Measurements from ENCODE around the gene CYP8B1.
A peak's percentile ranks its signal among the peaks of the same experiment; 100 is the strongest.
"Not testable (repeated sequence)": the region's sequence is repeated elsewhere in the genome, so short reads cannot be mapped to it uniquely, and the experiment has no call there.

CYP8B1 gene

DNA sequence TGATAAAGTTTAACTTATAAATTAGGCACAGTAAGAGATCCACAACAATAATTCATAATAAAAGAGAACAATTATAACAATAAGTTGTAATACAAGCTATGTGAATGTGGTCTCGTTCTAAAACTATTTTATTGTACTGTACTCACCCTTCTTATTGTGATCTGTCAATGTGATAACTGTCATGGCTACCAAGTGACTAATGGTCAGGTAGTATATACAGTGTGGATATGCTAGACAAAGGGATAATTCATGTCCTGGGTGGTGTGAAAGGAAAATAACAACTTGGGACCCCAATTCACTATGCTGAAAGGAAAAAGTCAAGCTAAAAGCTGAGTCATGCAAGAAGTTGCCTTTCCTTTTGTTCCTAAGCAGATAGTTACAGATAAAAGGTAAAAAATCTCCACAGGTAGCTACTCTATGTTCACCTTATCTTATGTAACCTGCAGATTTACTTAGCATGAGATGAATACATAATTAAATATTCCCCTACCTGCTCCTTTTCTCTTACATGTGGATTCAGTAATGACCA is 10.7 kb upstream of the CYP8B1 start:
- no peak for DNase-seq (ENCODE audit: low spot score)

- no peak for DNase-seq (ENCODE audit: low spot score)
Measured at GRCh38 chr3:42884324-42884723, 8.6 kb upstream of the CYP8B1 start.

DNA sequence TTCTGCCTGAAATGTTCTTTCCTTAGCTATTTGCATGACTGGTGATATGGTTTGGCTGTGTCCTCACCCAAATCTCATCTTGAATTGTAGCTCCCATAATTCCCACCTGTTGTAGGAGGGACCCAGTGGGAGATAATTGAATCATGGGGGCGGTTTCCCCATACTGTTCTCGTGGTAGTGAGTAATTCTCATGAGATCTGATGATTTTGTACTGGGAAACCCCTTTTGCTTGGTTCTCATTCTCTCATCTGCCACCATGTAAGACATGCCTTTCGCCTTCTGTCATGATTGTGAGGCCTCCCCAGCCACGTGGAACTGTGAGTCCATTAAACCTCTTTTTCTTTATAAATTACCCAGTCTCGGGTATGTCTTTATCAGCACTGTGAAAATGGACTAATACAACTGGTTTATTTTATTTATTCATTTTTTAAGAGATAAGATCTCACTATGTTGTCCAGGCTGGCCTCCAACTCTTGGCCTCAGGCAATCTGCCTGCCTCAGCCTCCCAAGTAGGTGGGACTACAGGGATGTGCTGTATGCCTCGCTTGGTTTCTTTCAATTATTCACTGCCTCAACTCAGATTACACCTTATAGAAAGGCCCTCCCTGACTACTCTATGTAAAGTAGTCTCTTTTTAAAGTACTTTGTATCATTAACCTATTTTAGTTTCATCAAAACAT is 7.7 kb upstream of the CYP8B1 start:
- not testable (repeated sequence) for DNase-seq (ENCODE audit: low spot score)

DNA sequence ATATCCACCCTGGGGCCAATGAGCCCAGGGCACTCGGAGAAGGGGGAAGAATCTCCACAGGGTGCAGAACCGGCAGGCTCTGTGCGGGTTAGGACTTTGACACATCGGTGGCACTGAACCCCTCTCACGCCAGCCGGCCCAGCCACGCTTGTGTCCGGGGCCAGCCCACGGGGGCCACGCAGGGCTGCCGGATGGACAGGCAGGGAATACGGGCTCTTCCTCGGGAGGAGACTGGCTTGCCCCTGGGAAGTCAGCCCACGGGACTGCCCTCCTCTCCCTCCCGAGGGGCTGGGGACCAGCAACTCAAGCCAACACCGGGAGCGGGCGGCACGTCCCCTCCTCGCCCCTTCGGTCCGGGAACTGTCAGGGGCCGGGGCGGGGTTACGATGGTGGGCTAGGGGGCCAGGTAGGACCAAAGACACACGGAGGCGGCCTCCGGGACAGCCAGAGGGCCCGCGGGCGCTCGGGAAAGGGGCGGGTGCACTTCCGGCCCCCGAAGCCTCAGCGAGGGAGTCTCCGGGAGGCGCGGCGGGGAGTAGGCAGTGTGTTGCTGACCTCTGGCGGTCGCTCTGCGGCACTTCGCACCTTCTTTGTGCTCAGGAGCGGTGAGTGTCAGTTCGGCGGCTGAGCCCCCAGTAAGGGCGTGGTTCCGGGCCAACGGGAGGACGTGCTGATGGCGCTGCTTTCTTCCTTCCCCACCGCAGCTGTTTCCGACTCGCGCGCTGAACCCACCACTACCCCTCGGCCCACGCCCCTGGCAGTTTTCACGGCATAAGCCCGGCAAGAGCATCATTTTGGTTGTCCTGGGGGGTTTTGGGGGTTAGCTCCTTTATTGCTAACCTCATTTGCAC is 5.1 kb upstream of the CYP8B1 start:
- DNase-seq (ENCODE audit: low spot score): peak; percentile 87

DNA sequence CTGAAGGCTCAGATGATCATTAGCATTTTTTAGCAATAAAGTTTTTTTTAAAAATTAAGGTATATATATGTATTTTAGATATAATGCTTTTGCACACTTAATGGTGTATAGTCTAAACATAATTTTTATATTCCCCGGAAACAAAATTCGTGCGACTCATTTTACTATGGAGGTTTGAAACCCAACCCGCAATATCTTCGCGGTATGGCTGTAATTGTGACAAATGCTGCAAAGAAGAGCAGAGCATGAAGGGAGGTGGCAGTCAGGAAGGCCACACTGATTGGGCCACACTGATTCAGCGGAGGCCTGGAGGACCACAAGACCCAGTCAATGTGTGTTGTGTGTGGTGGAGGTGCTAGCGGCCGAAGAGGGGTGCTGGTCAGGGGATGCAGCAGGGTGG is 4.5 kb upstream of the CYP8B1 start:
- DNase-seq (ENCODE audit: low spot score): no peak

GRCh38 chr3:42877881-42878280 is 2.2 kb upstream of the CYP8B1 start:
- no peak for DNase-seq (ENCODE audit: low spot score)

GRCh38 chr3:42876940-42877720 is 1.5 kb upstream of the CYP8B1 start:
- no peak for DNase-seq (ENCODE audit: low spot score)

- DNase-seq (ENCODE audit: low spot score): no peak
Measured at GRCh38 chr3:42876401-42876800, 722 bp upstream of the CYP8B1 start.

GRCh38 chr3:42874749-42875148 is 930 bp downstream of the CYP8B1 start:
- no peak for DNase-seq (ENCODE audit: low spot score)

GRCh38 chr3:42873221-42873982 is 2.3 kb downstream of the CYP8B1 start:
- DNase-seq (ENCODE audit: low spot score): no peak

- DNase-seq (ENCODE audit: low spot score): no peak
Measured at GRCh38 chr3:42872718-42873117, 3.0 kb downstream of the CYP8B1 start.

GRCh38 chr3:42871592-42872196 is 4.0 kb downstream of the CYP8B1 start:
- no peak for DNase-seq (ENCODE audit: low spot score)

DNA sequence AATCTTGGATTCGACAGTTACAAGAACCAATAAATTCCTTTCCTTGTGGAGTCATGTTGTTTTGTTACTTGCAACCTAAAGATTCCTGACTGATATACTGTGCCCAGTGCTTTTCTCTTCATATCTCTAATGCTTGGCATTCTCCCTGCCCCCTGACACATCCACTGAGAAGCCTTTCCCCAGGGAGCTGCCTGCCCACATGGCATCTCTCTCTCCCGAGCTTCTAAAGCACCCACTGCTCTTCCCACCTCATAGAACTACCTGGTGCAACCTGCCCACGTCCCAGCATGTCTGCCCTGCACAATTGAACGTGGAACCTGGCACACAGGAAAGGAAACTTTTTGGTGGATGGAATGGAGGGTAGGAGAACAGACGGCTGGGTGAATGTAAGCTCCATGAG is 6.8 kb downstream of the CYP8B1 start:
- DNase-seq (ENCODE audit: low spot score): no peak

DNA sequence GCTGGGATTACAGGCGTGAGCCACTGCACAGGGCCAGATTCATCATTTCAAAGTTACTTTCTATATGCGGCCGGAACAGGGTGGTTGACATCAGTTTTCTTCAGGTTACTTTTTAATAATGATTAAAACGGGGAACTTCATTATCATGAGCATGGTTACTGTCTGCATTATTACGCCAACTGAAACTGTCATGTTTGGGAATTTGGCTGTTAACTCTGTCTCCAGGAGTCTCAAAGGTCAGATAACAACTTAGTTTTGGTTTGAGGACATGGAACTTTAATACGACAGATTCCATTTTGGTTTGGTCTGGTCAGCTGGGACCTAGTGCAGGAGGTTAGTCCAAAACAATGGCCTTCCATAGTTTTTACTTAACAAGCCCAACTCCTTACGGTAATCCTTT is 8.5 kb downstream of the CYP8B1 start:
- no peak for DNase-seq (ENCODE audit: low spot score)

GRCh38 chr3:42865256-42865655 is 10.4 kb downstream of the CYP8B1 start:
- no peak for DNase-seq (ENCODE audit: low spot score)

- no peak for DNase-seq (ENCODE audit: low spot score)
Measured at GRCh38 chr3:42864321-42864950, 11.2 kb downstream of the CYP8B1 start.

- DNase-seq (ENCODE audit: low spot score): no peak
Measured at GRCh38 chr3:42856544-42856943, 19.1 kb downstream of the CYP8B1 start.

GRCh38 chr3:42855547-42856380 is 19.9 kb downstream of the CYP8B1 start:
- no peak for DNase-seq (ENCODE audit: low spot score)

GRCh38 chr3:42855219-42855546 is 20.5 kb downstream of the CYP8B1 start:
- no peak for DNase-seq (ENCODE audit: low spot score)

- DNase-seq (ENCODE audit: low spot score): no peak
Measured at GRCh38 chr3:42853739-42854302, 21.9 kb downstream of the CYP8B1 start.
